ENCODE results near the gene RAB3GAP1.
"Not testable (repeated sequence)": the region's sequence is repeated elsewhere in the genome, so short reads cannot be mapped to it uniquely, and the experiment has no call there.

RAB3GAP1 gene

GRCh38 chr2:135099802-135100483 lies 47.9 kb downstream of the RAB3GAP1 start:
- in situ Hi-C loops (cut with MboI; ENCODE audit: low sequenced_read_pairs), result no loop called here

- in situ Hi-C loops (cut with MboI; ENCODE audit: low sequenced_read_pairs), result no loop called here
Observed at GRCh38 chr2:135103843-135104242, 51.8 kb downstream of the RAB3GAP1 start.

DNA sequence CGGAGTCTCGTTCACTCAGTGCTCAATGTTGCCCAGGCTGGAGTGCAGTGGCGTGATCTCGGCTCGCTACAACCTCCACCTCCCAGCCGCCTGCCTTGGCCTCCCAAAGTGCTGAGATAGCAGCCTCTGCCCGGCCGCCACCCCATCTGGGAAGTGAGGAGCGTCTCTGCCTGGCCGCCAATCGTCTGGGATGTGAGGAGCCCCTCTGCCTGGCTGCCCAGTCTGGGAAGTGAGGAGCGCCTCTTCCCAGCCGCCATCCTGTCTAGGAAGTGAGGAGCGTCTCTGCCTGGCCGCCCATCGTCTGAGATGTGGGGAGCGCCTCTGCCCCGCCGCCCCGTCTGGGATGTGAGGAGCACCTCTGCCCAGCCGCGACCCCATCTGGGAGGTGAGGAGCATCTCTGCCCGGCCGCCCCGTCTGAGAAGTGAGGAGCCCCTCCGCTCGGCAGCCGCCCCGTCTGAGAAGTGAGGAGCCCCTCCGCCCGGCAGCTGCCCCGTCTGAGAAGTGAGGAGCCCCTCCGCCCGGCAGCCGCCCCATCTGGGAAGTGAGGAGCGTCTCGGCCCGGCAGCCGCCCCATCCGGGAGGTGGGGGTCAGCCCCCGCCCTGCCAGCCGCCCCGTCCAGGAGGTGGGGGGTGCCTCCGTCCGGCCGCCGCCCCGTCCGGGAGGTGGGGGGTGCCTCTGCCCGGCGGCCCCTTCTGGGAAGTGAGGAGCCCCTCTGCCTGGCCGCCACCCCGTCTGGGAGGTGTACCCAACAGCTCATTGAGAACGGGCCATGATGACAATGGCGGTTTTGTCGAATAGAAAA lies 53.6 kb downstream of the RAB3GAP1 start:
- in situ Hi-C loops (cut with MboI; ENCODE audit: low sequenced_read_pairs), result not testable (repeated sequence)

- in situ Hi-C loops (cut with MboI; ENCODE audit: low sequenced_read_pairs), result no loop called here
Observed at GRCh38 chr2:135113322-135113721, 61.2 kb downstream of the RAB3GAP1 start.

DNA sequence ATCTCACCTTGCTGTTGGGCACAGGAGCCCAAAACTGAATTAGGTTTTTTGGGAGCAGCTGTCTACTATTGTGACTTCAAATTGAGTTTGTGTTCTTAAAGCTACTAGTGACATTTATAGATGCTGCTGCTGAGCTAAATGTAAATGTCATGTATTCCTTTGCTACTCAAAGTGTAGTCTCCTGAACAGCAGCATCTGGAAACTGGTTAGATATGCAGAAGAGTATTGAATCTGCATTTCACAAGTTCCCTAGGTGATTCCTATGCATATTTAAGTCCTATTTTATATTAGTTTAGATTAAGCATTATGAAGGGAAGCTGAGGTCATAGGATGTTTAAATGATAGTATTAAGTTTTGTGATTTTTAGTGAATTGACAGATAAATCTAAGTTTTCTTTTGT lies 67.5 kb downstream of the RAB3GAP1 start:
- in situ Hi-C loops (cut with MboI; ENCODE audit: low sequenced_read_pairs), result no loop called here

DNA sequence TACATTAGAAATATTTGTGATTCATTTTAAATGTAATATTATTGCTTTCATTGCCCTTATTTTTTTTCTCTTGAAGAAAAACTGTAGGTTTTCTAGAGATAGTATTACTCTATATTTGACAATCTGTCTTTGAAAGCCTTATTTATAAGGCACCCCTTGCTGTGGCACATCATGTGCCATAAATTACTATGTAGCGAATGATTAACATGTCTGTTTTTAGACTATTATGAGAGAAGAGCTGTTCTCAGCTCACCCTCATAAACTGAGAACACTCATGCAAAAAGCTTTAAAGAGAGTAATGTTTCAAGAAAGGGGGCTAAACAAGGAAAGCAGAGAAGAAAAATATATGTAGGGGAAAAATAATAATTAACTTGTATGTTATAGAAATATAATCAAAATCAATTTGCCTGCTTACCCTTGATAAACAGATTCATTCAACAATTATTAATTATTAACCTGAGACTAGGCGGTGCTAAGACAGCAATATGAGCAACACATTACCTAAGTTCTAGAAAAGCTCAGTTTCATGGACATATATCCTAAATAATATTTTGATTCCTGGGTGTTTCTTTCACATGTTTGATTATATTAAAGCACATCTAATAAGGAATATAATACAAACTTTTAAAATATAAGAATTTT lies 69.0 kb downstream of the RAB3GAP1 start:
- in situ Hi-C loops (cut with MboI; ENCODE audit: low sequenced_read_pairs), result no loop called here

GRCh38 chr2:135121658-135122039 lies 69.6 kb downstream of the RAB3GAP1 start:
- in situ Hi-C loops (cut with MboI; ENCODE audit: low sequenced_read_pairs), result not testable (repeated sequence)

GRCh38 chr2:135124924-135125886 lies 73.1 kb downstream of the RAB3GAP1 start:
- in situ Hi-C loops (cut with MboI; ENCODE audit: low sequenced_read_pairs), result no loop called here

GRCh38 chr2:135125940-135126339 lies 73.8 kb downstream of the RAB3GAP1 start:
- in situ Hi-C loops (cut with MboI; ENCODE audit: low sequenced_read_pairs), result no loop called here

- in situ Hi-C loops (cut with MboI; ENCODE audit: low sequenced_read_pairs), result no loop called here
Observed at GRCh38 chr2:135130751-135131150, 78.7 kb downstream of the RAB3GAP1 start.

GRCh38 chr2:135132314-135132713 lies 80.2 kb downstream of the RAB3GAP1 start:
- in situ Hi-C loops (cut with MboI; ENCODE audit: low sequenced_read_pairs), result no loop called here

- in situ Hi-C loops (cut with MboI; ENCODE audit: low sequenced_read_pairs), result no loop called here
Observed at GRCh38 chr2:135140606-135141005, 88.5 kb downstream of the RAB3GAP1 start.

- in situ Hi-C loops (cut with MboI; ENCODE audit: low sequenced_read_pairs), result no loop called here
Observed at GRCh38 chr2:135142323-135142722, 90.2 kb downstream of the RAB3GAP1 start.

GRCh38 chr2:135144343-135144742 lies 92.3 kb downstream of the RAB3GAP1 start:
- in situ Hi-C loops (cut with MboI; ENCODE audit: low sequenced_read_pairs), result no loop called here

DNA sequence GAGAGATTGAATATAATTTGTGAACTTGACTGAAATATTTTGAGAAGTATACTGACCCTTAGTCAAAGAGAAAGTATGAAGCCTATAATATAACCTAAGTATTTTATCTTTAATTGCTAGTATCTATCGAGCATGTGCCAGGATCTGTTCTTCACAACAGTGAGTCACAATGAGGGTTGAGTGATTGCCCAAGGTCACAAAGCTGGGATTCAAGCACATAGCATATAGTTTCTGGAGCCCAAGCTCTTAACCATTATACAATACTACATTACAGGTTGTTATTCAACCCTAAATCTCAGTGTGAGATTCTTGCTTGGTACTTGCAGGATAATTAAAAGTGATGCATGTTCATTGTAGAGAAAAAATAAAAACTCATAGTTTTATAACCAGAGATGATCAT lies 97.2 kb downstream of the RAB3GAP1 start:
- in situ Hi-C loops (cut with MboI; ENCODE audit: low sequenced_read_pairs), result no loop called here

DNA sequence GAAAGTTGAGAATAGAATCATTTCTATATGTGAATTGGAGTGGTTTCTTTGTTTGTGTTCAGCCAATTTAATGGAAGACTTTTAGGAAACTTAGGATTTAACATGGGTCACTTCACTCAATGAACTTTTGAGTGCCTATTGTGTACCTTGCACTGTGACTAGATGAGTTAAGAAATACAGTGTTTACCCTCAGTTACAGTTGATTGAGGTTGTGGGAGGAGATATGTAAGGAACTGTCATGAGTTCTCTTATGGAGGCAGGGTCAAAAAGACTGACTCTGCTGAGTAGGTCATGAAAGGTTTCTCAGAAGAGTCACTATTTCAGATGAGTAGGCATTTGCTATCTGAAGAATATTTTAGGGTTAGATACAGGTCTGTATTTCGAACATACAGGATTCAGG lies 98.6 kb downstream of the RAB3GAP1 start:
- in situ Hi-C loops (cut with MboI; ENCODE audit: low sequenced_read_pairs), result no loop called here

DNA sequence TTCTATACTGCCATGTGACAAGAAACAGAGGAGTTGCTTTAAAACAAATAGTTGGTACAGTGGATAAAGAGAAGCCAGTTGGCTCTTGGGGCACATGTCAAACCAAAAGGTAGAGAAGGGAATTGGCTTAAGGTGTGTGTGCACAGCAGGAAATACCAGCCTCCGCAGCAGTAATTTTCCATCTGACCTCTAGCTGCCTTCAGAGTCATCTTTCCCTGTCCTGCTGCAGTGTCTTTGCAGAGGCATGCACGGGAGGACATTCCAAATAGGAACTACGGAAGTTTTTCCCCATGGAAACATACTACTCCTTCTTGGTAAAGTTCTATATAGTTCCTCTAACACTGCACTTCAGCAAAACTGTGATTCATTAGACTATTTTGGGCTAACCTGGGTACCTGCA lies 99.5 kb downstream of the RAB3GAP1 start:
- in situ Hi-C loops (cut with MboI; ENCODE audit: low sequenced_read_pairs), result no loop called here

- in situ Hi-C loops (cut with MboI; ENCODE audit: low sequenced_read_pairs), result no loop called here
Observed at GRCh38 chr2:135152361-135152760, 100.3 kb downstream of the RAB3GAP1 start.

DNA sequence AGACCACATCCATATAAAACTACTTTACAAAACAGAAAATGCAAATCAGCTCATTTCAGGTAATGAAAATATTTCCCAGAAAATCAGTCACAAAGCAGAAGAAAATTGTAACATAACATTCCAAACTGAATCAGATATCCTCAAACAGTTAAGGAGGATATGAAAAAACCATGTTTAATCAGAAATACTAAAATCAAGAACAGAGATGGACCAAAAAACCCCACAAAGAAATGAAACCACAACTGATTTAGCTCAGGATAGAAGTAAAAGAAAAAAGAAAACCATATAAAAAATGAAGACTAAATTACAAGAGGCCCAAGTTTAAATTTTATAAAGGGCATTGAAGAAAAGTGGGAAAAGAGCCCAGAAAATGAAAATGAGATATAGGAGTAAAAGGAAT lies 102.9 kb downstream of the RAB3GAP1 start:
- in situ Hi-C loops (cut with MboI; ENCODE audit: low sequenced_read_pairs), result no loop called here

GRCh38 chr2:135157856-135158255 lies 105.8 kb downstream of the RAB3GAP1 start:
- in situ Hi-C loops (cut with MboI; ENCODE audit: low sequenced_read_pairs), result no loop called here

GRCh38 chr2:135159191-135159590 lies 107.1 kb downstream of the RAB3GAP1 start:
- in situ Hi-C loops (cut with MboI; ENCODE audit: low sequenced_read_pairs), result no loop called here

All from HL-60/S4 treated with retinoic acid at 250 ng/mL for 4 days and 3 days (cell line).